Raji (cell line): ENCODE data around the gene CRMP1.

ENCODE experiments used
- POLR2A ChIP-seq: IDR thresholded peaks from 2 replicates; pipeline ENCODE4 v1.6.1; 2011; ENCODE audit warnings: low read depth, low read length, control low read depth; ENCODE audit not compliant: insufficient read depth

The CRMP1 gene

GRCh38 chr4:5858020-5858769 is 34.7 kb downstream of the CRMP1 start:
- TF ChIP-seq POLR2A, result no peak

GRCh38 chr4:5857199-5857598 is 35.7 kb downstream of the CRMP1 start:
- no peak for TF ChIP-seq POLR2A

GRCh38 chr4:5854929-5855328 is 38.0 kb downstream of the CRMP1 start:
- TF ChIP-seq POLR2A, result no peak

GRCh38 chr4:5852523-5853202 is 40.2 kb downstream of the CRMP1 start:
- TF ChIP-seq POLR2A, result no peak

- TF ChIP-seq POLR2A, result no peak
Measured at GRCh38 chr4:5851637-5852301, 41.1 kb downstream of the CRMP1 start.

GRCh38 chr4:5845035-5845905 is 47.6 kb downstream of the CRMP1 start:
- TF ChIP-seq POLR2A, result no peak

- TF ChIP-seq POLR2A, result no peak
Measured at GRCh38 chr4:5843573-5844530, 49.0 kb downstream of the CRMP1 start.

GRCh38 chr4:5842456-5842855 is 50.4 kb downstream of the CRMP1 start:
- no peak for TF ChIP-seq POLR2A

- TF ChIP-seq POLR2A, result no peak
Measured at GRCh38 chr4:5839751-5840674, 52.9 kb downstream of the CRMP1 start.

- no peak for TF ChIP-seq POLR2A
Measured at GRCh38 chr4:5839332-5839731, 53.6 kb downstream of the CRMP1 start.

GRCh38 chr4:5836943-5837342 is 55.9 kb downstream of the CRMP1 start:
- TF ChIP-seq POLR2A, result no peak

- TF ChIP-seq POLR2A, result no peak
Measured at GRCh38 chr4:5828005-5828391, 64.9 kb downstream of the CRMP1 start.

- TF ChIP-seq POLR2A, result no peak
Measured at GRCh38 chr4:5827108-5828004, 65.5 kb downstream of the CRMP1 start.
